Cardiac muscle cell (in vitro differentiated cells and primary cell): ENCODE results near the gene PDCD10. TPM values are rescaled to one million over a fixed set of nuclear protein-coding genes. Genes with fewer than 3 reads are reported as not detected.

Experiments used
- DNase-seq, 2 donors: peaks; one replicate each; pipeline versions ENCODE4 v3.0.0 to v3.0.0-alpha.2; 2010 to 2017; ENCODE audit warnings: low read depth in 1 of 2, low spot score in 1 of 2
- H3K27ac ChIP-seq: fragments of 200-600 bp; sonication (generic); 2 replicates; pipeline ENCODE4 v1.5.1; 2016
- H3K27me3 ChIP-seq: fragments of 200-600 bp; sonication (generic); 2 replicates; pipeline ENCODE4 v1.6.0; 2016; ENCODE audit warnings: control low read depth
- H3K36me3 ChIP-seq: fragments of 200-600 bp; sonication (generic); 2 replicates; pipeline ENCODE4 v1.5.1; 2016; ENCODE audit warnings: control low read depth
- H3K4me1 ChIP-seq: fragments of 200-600 bp; sonication (generic); 2 replicates; pipeline ENCODE4 v1.8.1; 2017; ENCODE audit warnings: low read depth, mild to moderate bottlenecking, mixed run types
- H3K4me3 ChIP-seq: fragments of 200-600 bp; sonication (generic); 2 replicates; pipeline ENCODE4 v1.5.1; 2016; ENCODE audit warnings: mild to moderate bottlenecking
- H3K9me3 ChIP-seq: fragments of 200-600 bp; sonication (generic); 2 replicates; pipeline ENCODE4 v1.5.1; 2017; ENCODE audit warnings: low read depth, mild to moderate bottlenecking, control low read depth
- CTCF ChIP-seq: IDR thresholded peaks from 2 replicates; pipeline ENCODE4 v1.5.1; 2012; ENCODE audit warnings: low read depth, mild to moderate bottlenecking, low read length
- polyA plus RNA-seq: library from polyadenylated mRNA; unstranded; fragments of >200 nt; fragmentation: Nextera tagmentation; extraction: Ambion mirVana; gene quantifications from 2 replicates; pipeline ENCODE4 v1.2.1, GENCODE V29; 2016
- total RNA-seq: library from RNA; depleted of rRNA; stranded (reverse); fragments of >200 nt; gene quantifications from 2 replicates; pipeline ENCODE4 v1.2.3, GENCODE V29; 2016

Gene PDCD10
- total and polyA plus RNA-seq, 2 experiments from 2014 or later, result 39.6 to 56.9 TPM

GRCh38 chr3:167740961-167741587 is 6.4 kb upstream of the PDCD10 start:
- no peak overlapping the region for H3K4me3 ChIP-seq
- H3K9me3 ChIP-seq, result no peaks in the 10 kb centered on the region
- no peak overlapping the region for H3K27ac ChIP-seq
- DNase-seq, result peak; percentile 57
- H3K36me3 ChIP-seq, result no peaks in the 10 kb centered on the region
- no peaks in the 10 kb centered on the region for H3K4me1 ChIP-seq
- H3K27me3 ChIP-seq, result peaks cover 3% of the 10 kb centered on the region
- TF ChIP-seq CTCF, result peak; percentile 70

- Histone ChIP-seq H3K4me3 (no peak overlapping the region), H3K27ac (no peak overlapping the region), H3K4me1 (no peaks in the 10 kb centered on the region), H3K27me3 (peaks cover 3% of the 10 kb centered on the region), H3K36me3 (no peaks in the 10 kb centered on the region), H3K9me3 (no peaks in the 10 kb centered on the region)
- DNase-seq, result no peak
- no peak for TF ChIP-seq CTCF
These were observed 4.6 kb upstream of the PDCD10 start for GRCh38 chr3:167739190-167739810.

- Histone ChIP-seq H3K27ac (no peak overlapping the region), H3K4me3 (no peak overlapping the region), H3K27me3 (peaks cover 3% of the 10 kb centered on the region), H3K9me3 (no peaks in the 10 kb centered on the region), H3K4me1 (peaks cover 8% of the 10 kb centered on the region), H3K36me3 (no peaks in the 10 kb centered on the region)
- DNase-seq, result no peak
- TF ChIP-seq CTCF, result no peak
These were observed 3.3 kb upstream of the PDCD10 start for GRCh38 chr3:167738037-167738436.

GRCh38 chr3:167736997-167737396 is 2.3 kb upstream of the PDCD10 start:
- peaks cover 3% of the 10 kb centered on the region for H3K27me3 ChIP-seq
- H3K27ac ChIP-seq, result no peak overlapping the region
- H3K9me3 ChIP-seq, result no peaks in the 10 kb centered on the region
- peaks cover 15% of the 10 kb centered on the region for H3K4me1 ChIP-seq
- no peak for DNase-seq
- no peaks in the 10 kb centered on the region for H3K36me3 ChIP-seq
- no peak for TF ChIP-seq CTCF
- H3K4me3 ChIP-seq, result no peak overlapping the region

GRCh38 chr3:167736264-167736787 is 1.6 kb upstream of the PDCD10 start:
- H3K36me3 ChIP-seq, result no peaks in the 10 kb centered on the region
- H3K27ac ChIP-seq, result no peak overlapping the region
- H3K4me1 ChIP-seq, result peaks cover 15% of the 10 kb centered on the region
- no peaks in the 10 kb centered on the region for H3K9me3 ChIP-seq
- TF ChIP-seq CTCF, result no peak
- DNase-seq, result no peak
- H3K27me3 ChIP-seq, result peaks cover 3% of the 10 kb centered on the region
- H3K4me3 ChIP-seq, result peak overlapping the region; percentile 75
